Measurements from ENCODE around the gene KIAA1549. TPM values are rescaled to one million over a fixed set of nuclear protein-coding genes. Genes with fewer than 3 reads are reported as not detected.

Gene KIAA1549
- total and polyA plus RNA-seq, 2 of the 8 experiments (the other 6 are each of a cell fraction or from before 2014, with no cell fraction given): 6.5 to 17.3 TPM

GRCh38 chr7:138878051-138878450, 103.1 kb downstream of the KIAA1549 start (continued):
- TF ChIP-seq TCF12 (IDR thresholded peaks at IDR 0.05; ENCODE audit: low read depth, low read length): no peak

Measured in H1 (cell line).